ENCODE measurements around the gene CARNS1.

DNA sequence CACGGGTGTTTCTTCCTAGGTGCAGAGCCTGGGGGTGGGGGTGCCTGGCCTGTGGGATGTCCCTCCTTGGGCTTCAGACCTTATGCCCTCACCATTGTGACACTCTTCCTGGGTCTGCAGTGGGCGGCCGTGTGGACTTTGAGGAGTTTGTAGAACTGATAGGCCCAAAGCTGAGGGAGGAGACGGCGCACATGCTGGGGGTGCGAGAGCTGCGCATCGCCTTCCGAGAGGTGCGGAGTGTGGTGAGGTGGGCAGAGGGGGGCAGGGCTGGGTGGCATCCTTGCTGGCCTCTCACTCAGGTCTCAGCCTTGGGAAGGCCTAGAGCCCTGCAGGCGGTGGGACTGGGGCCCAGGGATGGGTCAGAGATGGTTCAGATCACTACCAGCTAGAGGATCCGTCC lies 42.0 kb downstream of the CARNS1 start:
- TF ChIP-seq, protein P1, sequence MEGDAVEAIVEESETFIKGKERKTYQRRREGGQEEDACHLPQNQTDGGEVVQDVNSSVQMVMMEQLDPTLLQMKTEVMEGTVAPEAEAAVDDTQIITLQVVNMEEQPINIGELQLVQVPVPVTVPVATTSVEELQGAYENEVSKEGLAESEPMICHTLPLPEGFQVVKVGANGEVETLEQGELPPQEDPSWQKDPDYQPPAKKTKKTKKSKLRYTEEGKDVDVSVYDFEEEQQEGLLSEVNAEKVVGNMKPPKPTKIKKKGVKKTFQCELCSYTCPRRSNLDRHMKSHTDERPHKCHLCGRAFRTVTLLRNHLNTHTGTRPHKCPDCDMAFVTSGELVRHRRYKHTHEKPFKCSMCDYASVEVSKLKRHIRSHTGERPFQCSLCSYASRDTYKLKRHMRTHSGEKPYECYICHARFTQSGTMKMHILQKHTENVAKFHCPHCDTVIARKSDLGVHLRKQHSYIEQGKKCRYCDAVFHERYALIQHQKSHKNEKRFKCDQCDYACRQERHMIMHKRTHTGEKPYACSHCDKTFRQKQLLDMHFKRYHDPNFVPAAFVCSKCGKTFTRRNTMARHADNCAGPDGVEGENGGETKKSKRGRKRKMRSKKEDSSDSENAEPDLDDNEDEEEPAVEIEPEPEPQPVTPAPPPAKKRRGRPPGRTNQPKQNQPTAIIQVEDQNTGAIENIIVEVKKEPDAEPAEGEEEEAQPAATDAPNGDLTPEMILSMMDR (conservative IDR thresholded peaks at IDR 0.05; ENCODE audit: low read depth, low read length): no peak
- TF ChIP-seq EZH2 (IDR thresholded peaks at IDR 0.05; ENCODE audit: borderline replicate concordance, low read depth, low read length, poor library complexity, severe bottlenecking): no peak

Measured in A673 (cell line).